HG03378 (cell line): ENCODE data around the gene NMNAT3.

Experiments used
- ATAC-seq: cut with Tn5 transposase; IDR thresholded peaks from one replicate; pipeline ENCODE4 v1.9.1; 2021; ENCODE audit warnings: mild to moderate bottlenecking, moderate library complexity; ENCODE audit not compliant: unreplicated experiment

NMNAT3 gene

GRCh38 chr3:139676108-139676507 is 1.7 kb downstream of the NMNAT3 start:
- ATAC-seq, result no peak

- no peak for ATAC-seq
Observed at GRCh38 chr3:139675327-139675726, 2.4 kb downstream of the NMNAT3 start.

- ATAC-seq, result no peak
Observed at GRCh38 chr3:139674571-139675260, 3.1 kb downstream of the NMNAT3 start.

GRCh38 chr3:139672884-139673283 is 4.9 kb downstream of the NMNAT3 start:
- no peak for ATAC-seq

- ATAC-seq, result no peak
Observed at GRCh38 chr3:139671863-139672646, 5.7 kb downstream of the NMNAT3 start.

- ATAC-seq, result no peak
Observed at GRCh38 chr3:139671107-139671506, 6.7 kb downstream of the NMNAT3 start.

GRCh38 chr3:139670196-139670595 is 7.6 kb downstream of the NMNAT3 start:
- ATAC-seq, result no peak

- ATAC-seq, result no peak
Observed at GRCh38 chr3:139668332-139668731, 9.4 kb downstream of the NMNAT3 start.

GRCh38 chr3:139664958-139665357 is 12.8 kb downstream of the NMNAT3 start:
- ATAC-seq, result no peak

GRCh38 chr3:139660269-139660668 is 17.5 kb downstream of the NMNAT3 start:
- no peak for ATAC-seq

GRCh38 chr3:139659511-139659910 is 18.3 kb downstream of the NMNAT3 start:
- ATAC-seq, result no peak

GRCh38 chr3:139657936-139658335 is 19.8 kb downstream of the NMNAT3 start:
- no peak for ATAC-seq

GRCh38 chr3:139657434-139657833 is 20.3 kb downstream of the NMNAT3 start:
- ATAC-seq, result no peak

GRCh38 chr3:139655909-139656595 is 21.7 kb downstream of the NMNAT3 start:
- no peak for ATAC-seq

GRCh38 chr3:139654637-139655365 is 23.0 kb downstream of the NMNAT3 start:
- ATAC-seq, result no peak

- ATAC-seq, result no peak
Observed at GRCh38 chr3:139653582-139653981, 24.2 kb downstream of the NMNAT3 start.

GRCh38 chr3:139652561-139652960 is 25.2 kb downstream of the NMNAT3 start:
- no peak for ATAC-seq

- ATAC-seq, result no peak
Observed at GRCh38 chr3:139647866-139648435, 29.8 kb downstream of the NMNAT3 start.

- ATAC-seq, result no peak
Observed at GRCh38 chr3:139646512-139646911, 31.3 kb downstream of the NMNAT3 start.

- no peak for ATAC-seq
Observed at GRCh38 chr3:139642996-139643395, 34.8 kb downstream of the NMNAT3 start.

- ATAC-seq, result no peak
Observed at GRCh38 chr3:139640456-139640855, 37.3 kb downstream of the NMNAT3 start.
